K562 (cell line): ENCODE data around the gene ZNF362.

Experiments
- ATF6 ChIP-seq: sonication (generic); formaldehyde crosslinking; IDR thresholded peaks from 2 replicates; pipeline ENCODE4 v1.4.0; 2020; ENCODE audit warnings: mild to moderate bottlenecking, missing genetic modification reagents
- KDM4B ChIP-seq, 2 experiments: fragments of 450-650 bp in 1 of 2; sonication (generic) in 1 of 2; IDR thresholded peaks; 2 replicates each; pipeline ENCODE4 v1.6.1; 2016 to 2017; ENCODE audit warnings: borderline replicate concordance in 2 of 2, antibody characterized with exemption in 1 of 2, low read depth in 1 of 2, mild to moderate bottlenecking in 1 of 2
- KLF6 ChIP-seq: fragments of 250-450 bp; sonication (Bioruptor Pico); IDR thresholded peaks from 2 replicates; pipeline ENCODE4 v1.4.0; 2020; ENCODE audit warnings: mild to moderate bottlenecking, moderate library complexity, borderline replicate concordance
- PML ChIP-seq: IDR thresholded peaks from 2 replicates; pipeline ENCODE4 v1.6.1; 2012; ENCODE audit warnings: low read length, inconsistent platforms
- RAD21 ChIP-seq, 2 experiments: fragments of 250-450 bp in 1 of 2; fragments of 450-650 bp in 1 of 2; sonication (Bioruptor Pico) in 1 of 2; formaldehyde crosslinking in 1 of 2; IDR thresholded peaks in 1 of 2; conservative IDR thresholded peaks in 1 of 2; 2 replicates each; pipeline versions ENCODE4 v1.4.0 to v1.8.0; 2020 to 2022; ENCODE audit warnings: mild to moderate bottlenecking in 2 of 2, moderate library complexity in 1 of 2
- STAT6 ChIP-seq: sonication (generic); formaldehyde crosslinking; IDR thresholded peaks from 2 replicates; pipeline ENCODE4 v1.8.1; 2023; ENCODE audit warnings: mild to moderate bottlenecking, missing genetic modification reagents
- UBTF ChIP-seq, 2 experiments: IDR thresholded peaks; 2 replicates each; pipeline ENCODE4 v1.6.1; 2012; ENCODE audit warnings: improper control_type of control experiment in 2 of 2, low read depth in 2 of 2, low read length in 2 of 2, borderline replicate concordance in 1 of 2
- VEZF1 ChIP-seq: fragments of 200-800 bp; sonication (Bioruptor generic); IDR thresholded peaks from 2 replicates; pipeline ENCODE4 v1.6.1; 2017; ENCODE audit warnings: missing genetic modification characterization, missing compliant biosample characterization
- YY1 ChIP-seq, 3 experiments: IDR thresholded peaks; 2 replicates each; pipeline ENCODE4 v1.6.1; 2011; ENCODE audit warnings: low read length in 2 of 3, mild to moderate bottlenecking in 2 of 3, moderate library complexity in 2 of 3, borderline replicate concordance in 1 of 3, control low read depth in 1 of 3, low read depth in 1 of 3; ENCODE audit not compliant: insufficient read depth in 3 of 3, insufficient replicate concordance in 2 of 3, control insufficient read depth in 1 of 3, insufficient read length in 1 of 3; ENCODE audit errors: extremely low read depth in 1 of 3

- no peak for TF ChIP-seq PML
- no peak for TF ChIP-seq ATF6 (CRISPR knock-in tag)
- TF ChIP-seq VEZF1 (CRISPR knock-in tag): no peak
- no peak for TF ChIP-seq KDM4B (IDR thresholded peaks at IDR 0.05; ENCODE audit: borderline replicate concordance in 2 of 2, low read depth in 1 of 2)
- no peak for TF ChIP-seq YY1 (IDR thresholded peaks at IDR 0.05; ENCODE audit: borderline replicate concordance in 1 of 3, control insufficient read depth in 1 of 3, extremely low read depth in 1 of 3, insufficient read depth in 3 of 3, insufficient read length in 1 of 3, insufficient replicate concordance in 2 of 3, low read depth in 1 of 3, low read length in 2 of 3)
- no peak for TF ChIP-seq UBTF (IDR thresholded peaks at IDR 0.05; ENCODE audit: borderline replicate concordance in 1 of 2, low read depth in 2 of 2, low read length in 2 of 2)
- no peak for TF ChIP-seq STAT6
- TF ChIP-seq RAD21 (CRISPR knock-in tag; conservative IDR thresholded peaks at IDR 0.05 in 1 of 2, IDR thresholded peaks at IDR 0.05 in 1 of 2): no peak
- TF ChIP-seq KLF6: no peak
Measured at GRCh38 chr1:33277488-33278084, 21.3 kb downstream of the ZNF362 start.
